HG03196 (cell line): Measurements from ENCODE around the gene MED27.
"Not testable (repeated sequence)": the region's sequence is repeated elsewhere in the genome, so short reads cannot be mapped to it uniquely, and the experiment has no call there.

Experiments
- ATAC-seq: cut with Tn5 transposase; IDR thresholded peaks from one replicate; pipeline ENCODE4 v1.9.1; 2021; ENCODE audit not compliant: unreplicated experiment

Gene MED27

DNA sequence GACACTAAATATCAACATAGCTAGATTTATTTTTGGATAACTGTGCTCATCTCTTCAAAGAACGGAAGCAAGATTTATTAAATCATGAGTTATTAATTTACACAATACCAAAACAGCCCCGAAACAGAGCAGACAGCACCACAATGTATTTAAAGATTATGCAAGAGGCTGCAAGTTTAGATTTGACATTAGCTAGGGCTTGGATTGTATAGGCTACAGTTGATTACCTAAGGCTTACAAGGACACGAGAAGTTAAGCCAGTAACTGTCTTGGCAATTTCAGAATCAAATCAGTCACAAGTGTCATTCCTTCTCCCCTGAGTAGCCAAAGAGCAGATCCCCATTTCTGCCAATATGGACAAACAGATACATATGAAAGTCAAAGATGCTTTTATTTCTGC, 152.6 kb downstream of the MED27 start:
- no peak for ATAC-seq

DNA sequence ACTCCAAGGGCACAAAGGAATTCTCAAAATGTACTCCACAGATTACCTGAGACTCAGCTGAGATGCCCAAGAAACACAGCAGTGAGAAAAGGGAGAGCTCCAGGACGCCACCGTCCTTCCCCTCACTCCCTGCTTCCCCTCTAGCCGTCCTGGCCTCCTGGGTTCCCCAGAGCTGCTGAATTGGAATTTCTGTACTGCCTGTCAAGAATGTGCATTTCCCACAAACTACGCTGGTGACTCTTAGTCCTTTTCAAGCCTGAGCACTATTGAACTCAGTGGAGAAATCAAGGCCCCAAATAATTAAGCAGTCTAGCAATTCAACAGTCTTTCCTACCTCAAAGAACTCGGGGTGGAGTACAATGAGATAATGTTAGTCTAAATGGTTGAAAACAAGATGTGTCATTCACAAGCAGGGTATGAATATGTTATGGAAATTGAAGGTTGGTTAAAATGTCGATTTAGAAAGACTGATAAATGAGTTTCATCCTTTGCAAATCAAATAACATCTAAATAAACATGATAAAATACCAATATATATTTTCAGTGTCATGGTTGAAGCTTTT, 153.2 kb downstream of the MED27 start:
- ATAC-seq = no peak

DNA sequence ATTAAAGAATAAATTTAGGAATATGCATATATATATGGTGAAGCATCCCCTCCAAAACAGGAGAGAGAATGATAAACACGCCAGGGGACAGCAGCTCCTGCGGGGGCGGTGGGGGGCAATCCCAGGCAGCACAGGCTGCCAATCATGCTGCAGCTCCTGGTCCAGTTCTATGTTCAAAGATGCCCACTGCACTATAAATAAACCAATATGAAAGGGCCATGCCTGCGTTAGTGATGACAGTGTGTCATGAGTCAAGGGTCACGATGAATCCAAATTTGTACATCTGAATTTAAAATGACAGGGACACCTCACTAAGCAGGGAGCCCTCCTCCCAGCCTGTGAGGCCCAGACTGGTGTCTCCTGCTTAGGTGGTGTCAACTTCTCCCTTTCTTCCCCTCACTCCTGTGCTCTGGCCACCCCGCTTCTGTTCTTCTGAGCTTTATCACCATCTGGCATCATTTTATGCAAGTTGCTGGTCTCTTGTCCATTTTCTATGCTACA, 153.9 kb downstream of the MED27 start:
- ATAC-seq = no peak

DNA sequence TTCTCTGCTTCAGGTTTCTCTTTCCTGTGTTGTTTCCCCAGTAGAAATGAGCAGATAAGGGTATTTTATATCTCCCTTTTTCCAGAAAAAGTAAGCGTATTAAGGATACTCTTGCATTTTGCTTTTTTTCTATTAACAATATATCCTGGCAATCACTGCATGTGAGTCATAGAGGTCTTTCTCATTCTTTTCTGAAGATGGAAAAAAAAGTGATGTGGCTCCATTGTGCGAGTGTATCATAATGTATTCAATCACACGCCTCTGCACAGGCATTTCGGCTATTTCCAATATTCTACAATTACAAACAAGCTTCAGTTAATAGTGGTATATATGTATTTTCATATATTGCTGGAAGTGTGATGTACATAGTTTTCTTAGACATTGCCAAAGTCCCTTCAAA, 155.9 kb downstream of the MED27 start:
- ATAC-seq = no peak

DNA sequence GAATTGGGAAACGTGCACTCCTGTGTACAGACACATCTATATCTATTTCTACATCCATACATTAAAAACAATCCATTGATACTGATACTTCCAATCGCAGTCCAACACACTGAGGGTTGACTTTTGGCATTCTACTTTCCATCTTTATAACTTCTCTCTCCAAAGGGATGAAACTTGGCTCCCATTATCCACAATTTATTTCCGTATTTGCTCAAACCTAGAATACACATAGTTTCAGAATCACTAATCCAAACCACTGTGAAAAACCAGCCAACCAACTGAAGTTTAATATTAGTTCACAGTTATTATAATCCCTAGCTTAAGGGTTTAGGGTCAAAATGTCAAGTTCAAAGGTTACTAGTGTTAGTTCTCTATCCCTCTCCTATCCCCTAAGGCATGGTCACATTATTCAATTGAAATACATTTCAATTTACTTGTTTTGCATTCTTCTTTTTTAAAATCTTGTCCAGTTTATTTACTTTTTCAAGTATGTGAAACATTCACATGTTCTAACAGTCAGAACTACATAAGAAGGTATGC, 156.5 kb downstream of the MED27 start:
- no peak for ATAC-seq

DNA sequence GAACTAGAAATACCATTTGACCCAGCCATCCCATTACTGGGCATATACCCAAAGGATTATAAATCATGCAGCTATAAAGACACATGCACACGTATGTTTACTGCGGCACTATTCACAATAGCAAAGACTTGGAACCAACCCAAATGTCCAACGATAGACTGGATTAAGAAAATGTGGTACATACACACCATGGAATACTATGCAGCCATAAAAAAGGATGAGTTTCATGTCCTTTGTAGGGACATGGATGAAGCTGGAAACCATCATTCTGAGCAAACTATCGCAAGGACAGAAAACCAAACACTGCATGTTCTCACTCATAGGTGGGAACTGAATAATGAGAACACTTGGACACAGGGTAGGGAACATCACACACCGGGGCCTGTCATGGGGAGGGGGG, 158.0 kb downstream of the MED27 start:
- ATAC-seq = not testable (repeated sequence)

DNA sequence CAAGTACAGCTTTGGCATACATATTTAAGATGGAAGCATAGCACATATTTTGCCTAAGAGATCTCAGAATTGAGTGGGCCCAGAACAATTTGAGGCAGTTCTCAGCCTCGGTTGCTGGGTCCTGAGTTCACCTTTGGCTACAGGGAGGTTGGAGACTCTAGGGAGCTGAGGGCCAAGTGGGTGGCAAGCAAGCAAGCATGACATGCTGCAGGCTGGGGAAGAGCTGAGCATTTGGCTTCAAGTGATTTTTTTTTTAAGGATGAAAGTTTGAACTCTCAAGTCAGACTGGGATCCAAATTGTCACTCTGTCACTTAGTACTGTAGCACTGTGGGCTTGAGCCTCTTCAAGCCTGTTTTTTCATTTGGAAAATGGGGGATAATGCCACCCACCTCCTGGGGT, 160.5 kb downstream of the MED27 start:
- no peak for ATAC-seq

DNA sequence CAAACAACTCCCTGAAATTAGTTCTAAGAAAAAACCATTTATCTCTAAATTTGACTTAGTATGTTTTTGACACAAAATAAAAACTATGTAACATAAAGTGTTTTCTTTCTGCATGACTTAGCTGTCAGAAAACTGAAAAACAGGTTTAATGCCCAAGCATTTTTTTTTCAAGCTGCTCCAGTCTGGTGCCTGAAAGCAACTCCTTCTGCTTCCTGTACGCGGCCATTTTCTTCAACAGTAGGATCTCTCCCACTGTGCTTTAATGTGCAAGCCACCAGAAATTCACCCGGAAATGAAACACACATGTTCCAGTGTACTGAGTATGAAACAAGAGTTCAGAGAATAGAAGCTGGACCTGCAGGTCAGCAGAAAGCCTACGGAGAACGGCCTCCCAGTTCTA, 161.2 kb downstream of the MED27 start:
- ATAC-seq = no peak

DNA sequence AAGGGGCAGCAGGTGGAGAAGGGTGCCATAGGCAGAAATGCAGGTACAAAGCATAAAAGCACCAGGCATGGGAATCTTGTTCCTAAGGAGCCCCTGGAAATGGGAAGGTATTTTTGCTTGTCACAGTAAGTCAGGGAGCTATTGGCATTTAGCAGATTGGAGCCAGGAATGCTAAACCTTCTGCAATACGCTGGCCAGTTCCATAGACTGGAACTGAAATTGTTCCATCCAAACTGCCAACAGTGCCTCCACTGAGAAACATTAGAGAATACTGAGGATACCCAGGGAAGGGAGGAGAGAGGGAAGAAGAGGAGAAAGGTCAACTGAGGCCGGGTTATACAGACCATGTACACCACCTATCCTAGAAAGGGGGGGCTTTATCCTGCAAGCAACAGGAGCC, 162.7 kb downstream of the MED27 start:
- no peak for ATAC-seq

DNA sequence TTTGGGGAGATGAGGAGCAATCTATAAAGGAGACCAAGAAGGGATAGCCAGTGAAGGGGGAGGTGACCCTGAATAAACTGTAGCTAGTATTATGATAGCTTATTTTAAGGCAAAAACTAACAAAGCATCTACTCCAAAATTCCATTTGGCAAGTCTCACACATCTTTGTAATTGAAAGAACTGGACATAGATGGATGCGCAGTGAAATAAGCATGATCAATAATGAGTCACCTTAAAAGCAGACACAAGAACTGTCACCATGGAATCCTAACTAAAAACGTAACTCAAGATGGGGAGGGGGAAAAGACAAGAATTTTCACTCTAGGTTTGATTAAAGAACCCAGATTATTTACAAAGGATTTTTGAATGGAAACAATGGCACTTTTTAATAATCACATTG, 164.5 kb downstream of the MED27 start:
- ATAC-seq = no peak

DNA sequence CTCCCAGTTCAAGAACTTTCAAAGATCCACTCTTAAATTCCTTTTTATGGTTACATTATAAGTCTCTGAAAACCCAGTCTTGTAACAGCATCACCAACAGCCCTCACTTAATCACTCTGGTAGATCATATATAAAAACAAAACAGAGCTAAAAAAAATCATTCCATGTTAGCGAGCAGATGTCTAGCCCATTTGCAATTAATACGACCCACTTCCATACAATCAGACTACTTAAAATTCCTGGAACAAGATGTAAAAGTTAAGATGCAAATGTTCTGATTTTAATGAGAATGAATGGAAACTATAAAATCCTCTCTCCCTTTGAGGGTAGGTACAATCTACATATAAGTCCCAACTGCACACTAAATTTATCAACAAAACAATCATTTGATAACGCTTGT, 167.0 kb downstream of the MED27 start:
- no peak for ATAC-seq

DNA sequence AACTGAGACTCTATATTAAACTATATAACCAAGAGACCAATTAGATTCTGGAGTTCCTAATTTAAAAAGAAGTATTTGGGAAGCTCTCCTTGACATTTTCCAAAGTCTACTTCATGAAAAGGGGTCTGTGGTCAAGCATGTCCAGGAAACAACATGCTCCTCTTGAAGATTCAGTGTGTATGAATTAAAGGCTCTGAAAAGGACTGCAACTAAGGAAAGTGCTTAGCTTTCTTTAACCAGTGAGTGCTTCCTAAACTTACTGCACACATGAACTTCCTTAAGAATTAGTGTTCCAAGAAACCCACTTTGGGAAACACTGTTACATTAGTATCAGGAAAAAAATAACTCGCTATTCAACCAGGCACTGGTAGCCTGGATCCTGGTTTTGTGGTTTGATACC, 167.6 kb downstream of the MED27 start:
- no peak for ATAC-seq

DNA sequence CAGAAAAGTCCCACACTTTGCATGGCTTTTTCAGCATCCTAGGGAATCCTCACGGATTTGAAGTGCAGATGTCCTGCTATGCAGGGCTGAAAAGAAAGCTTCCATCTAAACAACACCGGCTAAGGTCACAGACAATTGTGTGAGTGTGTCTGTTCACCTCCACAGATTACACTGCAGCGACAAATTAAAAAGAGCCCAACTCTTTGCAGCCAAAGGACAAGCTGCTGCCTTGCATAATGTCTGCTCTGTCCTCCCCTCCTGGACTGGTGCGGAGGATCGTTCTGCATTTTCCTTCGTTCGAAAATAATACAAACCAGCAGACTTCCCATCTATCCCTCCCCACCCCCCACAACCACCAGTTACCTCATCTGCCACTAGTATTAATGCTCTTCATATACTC, 169.1 kb downstream of the MED27 start:
- no peak for ATAC-seq

DNA sequence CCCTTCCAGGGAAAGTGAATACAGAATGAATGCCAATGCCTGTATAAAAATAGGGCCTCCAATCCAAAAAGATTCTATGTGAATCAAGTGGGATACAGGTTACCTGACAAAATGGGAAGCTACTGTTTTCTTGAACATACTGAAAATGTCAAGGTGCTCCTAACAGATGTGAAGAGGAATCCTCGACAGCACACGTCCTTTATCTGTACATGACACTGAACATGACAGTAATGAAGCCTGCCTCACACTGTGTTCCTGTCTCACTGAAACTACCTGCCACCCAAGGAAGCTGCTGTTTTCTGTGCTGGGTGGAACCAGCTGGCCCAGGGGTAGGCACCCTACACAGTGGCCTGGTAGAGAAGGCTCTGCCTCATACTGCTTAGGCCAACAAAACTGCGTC, 174.5 kb downstream of the MED27 start:
- no peak for ATAC-seq

DNA sequence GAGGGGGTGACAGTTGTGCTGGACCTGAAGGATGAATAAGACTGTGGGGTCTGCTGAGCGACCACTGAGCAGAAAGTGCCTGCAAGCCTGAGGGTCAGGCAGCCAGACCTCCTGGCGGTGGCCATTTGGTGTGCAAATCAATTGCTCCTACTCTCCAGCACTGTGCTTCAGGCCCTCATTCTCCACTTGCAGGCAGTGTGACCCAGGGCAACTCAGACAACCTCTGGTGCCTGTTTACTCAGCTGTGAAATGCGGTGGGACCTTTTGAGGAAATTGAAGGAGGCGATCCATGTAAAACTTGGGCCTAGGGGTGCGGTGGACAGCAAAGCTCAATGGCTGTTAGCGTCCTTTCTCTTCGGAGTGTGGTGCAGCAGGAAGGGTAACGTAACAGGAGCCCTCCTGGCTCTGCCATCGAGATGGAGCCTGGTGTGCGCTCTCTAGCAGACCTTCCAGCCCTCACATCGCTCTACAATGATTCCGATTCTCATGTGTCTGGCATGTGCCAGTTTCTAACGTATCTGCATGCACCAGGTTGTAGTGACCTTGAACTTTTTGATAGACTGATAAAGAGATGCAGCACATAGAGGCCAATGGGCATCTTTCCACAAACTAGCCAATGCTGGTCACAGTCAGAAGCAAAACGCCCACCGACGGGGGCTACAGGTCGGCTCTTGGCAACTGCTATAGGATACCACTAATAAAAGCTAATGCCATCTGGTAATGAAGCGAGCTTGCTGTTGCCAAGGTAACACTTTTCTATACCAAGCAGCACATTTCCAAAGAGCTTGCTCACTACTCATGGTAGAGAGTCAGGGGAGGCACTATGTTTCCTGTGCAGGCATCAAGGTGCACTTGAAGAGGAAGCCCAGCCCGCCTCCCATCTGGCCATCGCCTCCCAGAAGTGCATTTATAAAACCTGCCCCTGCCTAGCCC, 180.1 kb downstream of the MED27 start:
- no peak for ATAC-seq

DNA sequence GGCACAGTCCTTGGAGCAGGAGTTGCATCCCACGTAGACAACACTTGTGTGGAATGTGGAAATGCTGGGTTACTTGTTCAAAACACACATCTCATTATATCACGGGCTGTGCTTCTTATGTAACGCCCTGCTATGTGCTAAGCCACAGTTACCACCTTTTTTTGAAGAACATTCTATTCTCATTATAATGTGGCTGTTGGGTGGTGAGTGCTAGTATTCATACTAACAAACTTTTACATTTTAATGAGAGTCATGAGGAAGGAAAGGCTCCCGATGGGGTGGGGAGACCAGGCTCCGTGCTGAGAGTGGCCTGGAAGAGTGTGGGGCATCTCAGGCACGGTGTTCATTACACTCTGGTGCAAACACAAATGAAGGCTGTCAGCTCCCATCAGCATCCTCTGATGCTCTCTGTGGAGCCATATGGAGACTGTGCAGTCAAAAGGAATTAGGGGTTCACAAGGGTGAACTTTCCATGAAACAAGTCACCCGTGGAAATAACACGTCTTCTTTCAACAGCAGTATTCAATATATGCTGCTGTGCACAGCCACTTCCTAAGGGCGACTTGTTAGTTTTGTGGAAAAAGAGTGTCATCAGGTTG, 186.7 kb downstream of the MED27 start:
- ATAC-seq = no peak

DNA sequence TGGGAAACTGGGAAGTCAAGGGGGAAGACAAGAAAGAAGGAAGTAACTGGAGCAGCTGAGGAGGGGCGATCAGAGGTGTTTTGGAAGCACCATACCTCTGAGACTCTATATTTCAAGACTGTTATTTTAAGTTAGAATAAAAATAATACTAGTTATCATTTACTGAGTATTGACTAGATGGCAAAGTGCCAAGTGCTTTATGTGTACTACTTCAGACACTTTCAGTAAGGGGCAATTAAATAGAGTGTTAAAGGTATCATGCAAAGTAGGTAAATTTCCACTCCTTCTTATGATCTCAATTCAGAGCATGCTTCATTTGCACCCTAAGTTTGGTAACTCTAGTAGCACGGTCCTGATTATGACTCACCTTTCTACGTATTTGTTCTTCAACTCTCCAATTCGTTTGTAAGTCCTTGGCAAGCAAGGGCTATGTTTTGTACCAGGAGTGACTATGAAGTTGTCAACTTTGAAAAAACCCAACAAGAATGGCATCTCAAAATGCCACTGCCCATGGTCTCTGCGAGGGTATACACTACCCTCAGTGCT, 187.4 kb downstream of the MED27 start:
- ATAC-seq = no peak

DNA sequence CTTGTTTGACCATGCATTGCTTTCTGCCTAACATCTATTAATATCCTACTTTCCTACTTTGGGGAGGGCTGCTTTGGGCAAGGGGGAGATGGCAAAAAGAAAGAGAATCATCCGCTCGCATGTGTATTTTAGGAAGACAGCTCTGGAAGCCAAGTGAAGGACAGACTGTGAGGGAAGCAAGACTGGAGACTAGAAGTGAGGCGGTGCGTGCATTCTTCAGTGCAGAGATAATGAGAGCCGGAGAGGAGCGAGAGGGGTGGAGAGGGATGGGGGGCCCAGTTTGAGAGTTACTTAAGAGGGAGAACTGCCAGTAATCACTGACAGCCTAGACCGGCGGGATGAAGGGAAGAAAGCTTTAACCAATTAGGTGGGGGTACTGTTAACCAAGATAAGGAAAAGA, 188.1 kb downstream of the MED27 start:
- ATAC-seq = no peak

DNA sequence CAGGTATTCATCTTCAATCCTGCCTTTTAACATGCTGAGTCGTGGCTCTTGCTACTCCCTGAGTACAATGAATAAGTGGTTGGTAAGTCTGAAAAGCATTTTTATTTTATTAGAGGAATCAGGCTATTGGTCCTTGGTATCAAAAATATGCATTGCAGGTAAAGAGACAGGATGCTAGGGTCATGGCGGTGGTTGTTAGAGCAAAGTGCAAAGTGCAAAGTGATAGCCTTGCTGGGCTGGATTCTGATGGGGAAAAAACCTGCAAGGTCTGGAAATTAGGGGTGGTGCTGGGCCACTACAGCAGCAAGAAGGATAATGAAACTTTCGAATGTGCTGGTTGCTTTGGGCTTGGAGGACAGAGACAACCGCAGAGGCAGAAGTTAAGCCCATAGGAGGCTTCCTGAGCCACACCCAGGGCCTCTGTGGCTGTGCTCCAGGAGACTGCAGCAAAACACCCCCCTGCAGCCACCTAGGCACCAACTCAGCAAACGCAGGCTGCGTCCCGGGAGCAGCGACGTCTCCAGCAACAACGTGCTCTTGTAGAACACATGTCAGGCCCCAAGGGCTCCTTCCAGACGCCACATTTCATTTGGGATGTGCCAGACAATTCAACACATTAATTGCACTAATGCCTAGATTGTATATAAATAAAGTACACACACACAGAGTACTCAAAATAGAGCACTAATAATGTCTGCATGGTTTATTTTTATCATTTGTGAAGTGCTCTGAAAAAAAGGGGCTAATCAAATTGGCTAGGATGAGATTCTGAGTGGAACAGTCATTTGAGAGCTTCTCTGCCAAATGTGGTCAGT, 190.0 kb downstream of the MED27 start:
- no peak for ATAC-seq

DNA sequence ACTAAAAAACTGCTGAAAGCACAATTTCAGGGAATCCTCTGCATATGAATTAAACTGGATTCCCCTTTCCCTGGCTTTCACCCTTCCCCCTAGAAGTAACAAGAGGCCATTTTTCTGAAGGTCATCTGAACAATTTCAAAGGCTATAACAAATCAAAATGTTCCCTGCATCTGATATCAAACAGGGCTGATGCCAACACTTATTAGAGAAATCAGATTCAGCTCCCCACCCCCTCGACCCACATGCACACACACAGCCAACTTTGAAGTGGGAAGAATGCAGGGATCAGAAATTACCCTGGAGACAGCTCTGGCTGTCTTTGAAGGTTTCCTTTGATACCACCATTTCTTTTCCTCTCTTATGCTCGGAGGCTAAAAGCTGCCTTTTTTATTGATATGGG, 190.7 kb downstream of the MED27 start:
- ATAC-seq = no peak

DNA sequence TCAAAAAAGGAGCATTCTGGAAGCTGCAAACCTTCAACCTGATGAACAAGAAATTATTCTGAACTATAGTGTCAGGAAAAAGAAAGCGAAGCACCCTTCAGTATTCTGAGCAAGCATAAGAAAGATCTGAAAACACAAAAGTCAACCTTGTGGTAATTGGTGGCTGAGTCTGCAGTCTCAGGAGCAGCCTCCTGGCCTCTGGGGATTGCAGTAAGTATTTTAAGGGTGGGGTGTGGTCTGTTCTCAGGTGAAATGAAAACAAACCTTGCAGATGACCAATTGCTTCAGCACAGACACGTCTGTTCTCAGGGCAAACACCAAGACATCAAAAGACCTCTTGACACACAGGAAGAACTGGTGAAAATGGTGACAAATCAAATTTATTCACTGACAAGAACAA, 192.0 kb downstream of the MED27 start:
- no peak for ATAC-seq
